AG04450 (cell line): ENCODE data around the gene PGC. TPM values are rescaled to one million over a fixed set of nuclear protein-coding genes. Genes with fewer than 3 reads are reported as not detected.

ENCODE experiments used
- CTCF ChIA-PET: fragments of 300-600, 350-600 bp; formaldehyde crosslinking; extraction: SDS; loops from one replicate; lab custom pipeline; 2022; ENCODE audit warnings: antibody characterized with exemption, inconsistent platforms; lab: Charles Lee
- POLR2A ChIA-PET: fragments of 350-600 bp; formaldehyde crosslinking; extraction: SDS; loops from one replicate; lab custom pipeline; 2021; ENCODE audit warnings: antibody characterized with exemption, inconsistent platforms; lab: Yijun Ruan, JAX
- DNase-seq: peaks from one replicate; pipeline ENCODE4 v3.0.0-alpha.2; 2011; ENCODE audit warnings: low read depth, low spot score
- H3K27ac ChIP-seq: one replicate; pipeline ENCODE4 v1.5.1; 2012; ENCODE audit warnings: low read depth, low read length, control low read depth
- H3K27me3 ChIP-seq: one replicate; pipeline ENCODE4 v1.6.0; 2012; ENCODE audit warnings: low read length; ENCODE audit not compliant: control insufficient read depth, insufficient read depth
- H3K4me3 ChIP-seq: 2 replicates; pipeline ENCODE4 v1.5.1; 2011; ENCODE audit warnings: mild to moderate bottlenecking, low read depth, low read length, control low read depth
- H3K9me3 ChIP-seq: 2 replicates; pipeline ENCODE4 v1.5.1; 2012; ENCODE audit warnings: low read length; ENCODE audit not compliant: control insufficient read depth, insufficient read depth
- CTCF ChIP-seq: IDR thresholded peaks from 2 replicates; pipeline ENCODE4 v1.5.1; 2011; ENCODE audit warnings: low read depth, low read length, control low read depth, inconsistent platforms
- polyA plus RNA-seq: library from polyadenylated mRNA; depleted of rRNA; stranded (reverse); fragments of >200 nt; gene quantifications from 2 replicates; pipeline ENCODE4 v1.2.3, GENCODE V29; 2011

Gene PGC
- polyA plus RNA-seq, 1 experiment, result not detected

DNA sequence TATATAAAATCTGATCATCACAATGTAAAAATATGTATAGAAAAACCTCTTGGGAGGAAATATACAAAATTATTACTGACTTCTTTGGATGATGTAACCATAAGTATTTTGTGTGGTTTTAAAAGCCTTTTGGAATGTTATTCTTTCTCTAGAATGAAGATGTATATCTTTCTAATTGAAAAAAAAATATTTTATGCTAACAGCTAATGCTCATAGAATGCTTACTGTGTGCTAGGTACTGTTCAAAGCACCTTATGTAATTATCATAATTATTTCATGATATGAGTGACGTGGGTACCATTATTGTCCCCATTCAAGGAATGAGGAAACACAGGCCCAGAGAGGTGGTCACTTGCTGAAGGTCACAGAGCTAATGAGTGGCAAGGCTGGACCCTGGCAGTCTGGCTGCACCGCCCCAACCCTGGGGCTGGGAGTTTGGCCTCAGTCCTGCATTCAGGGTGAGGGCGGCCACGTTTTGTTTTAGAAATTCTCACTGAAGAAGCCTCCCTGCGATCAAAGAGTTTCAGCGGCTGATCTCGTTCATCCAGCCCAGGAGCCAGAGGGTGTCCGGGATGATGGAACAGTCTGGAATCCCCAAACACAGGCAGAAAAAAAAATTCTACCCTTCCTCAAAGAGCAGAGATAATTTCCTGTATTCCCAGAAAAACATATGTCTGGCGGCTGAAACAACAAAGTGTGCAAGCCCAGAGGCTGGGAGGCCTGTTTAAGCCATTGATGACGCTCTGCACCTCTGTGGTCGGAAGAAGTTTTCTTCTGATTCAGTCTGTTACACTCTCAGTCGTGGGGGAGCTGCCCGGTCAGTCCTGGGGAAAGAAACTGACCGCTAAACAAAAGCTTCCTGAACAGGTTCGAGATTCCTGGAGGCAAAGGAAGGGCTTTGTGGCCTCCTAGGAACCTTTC is 49.1 kb downstream of the PGC start:
- H3K27ac ChIP-seq, result peak overlapping the region; percentile 99
- H3K27me3 ChIP-seq, result no peaks in the 10 kb centered on the region
- CTCF ChIA-PET, result interaction anchor here (1.0 to 4.0 kb wide), 3 partner anchors 8 to 36 kb away, joined by 5 to 31 read pairs (median 5); no protein-coding TSS in a partner anchor
- TF ChIP-seq CTCF, result no peak
- POLR2A ChIA-PET, result interaction anchor here (0.7 to 1.6 kb wide), 4 partner anchors 9 to 378 kb away, joined by 3 to 10 read pairs (median 4); no protein-coding TSS in a partner anchor
- H3K4me3 ChIP-seq, result peak overlapping the region; percentile 18
- DNase-seq, result peak; percentile 89
- no peaks in the 10 kb centered on the region for H3K9me3 ChIP-seq

GRCh38 chr6:41696788-41697187 is 50.4 kb downstream of the PGC start:
- no peak for DNase-seq
- Histone ChIP-seq H3K9me3 (no peaks in the 10 kb centered on the region), H3K27me3 (no peaks in the 10 kb centered on the region), H3K27ac (no peak overlapping the region), H3K4me3 (no peak overlapping the region)
- ChIA-PET POLR2A (no interaction called here), CTCF (interaction anchor here (4.0 to 5.8 kb wide), 2 partner anchors 9 to 12 kb away, joined by 31 to 50 read pairs; no protein-coding TSS in a partner anchor)
- no peak for TF ChIP-seq CTCF

DNA sequence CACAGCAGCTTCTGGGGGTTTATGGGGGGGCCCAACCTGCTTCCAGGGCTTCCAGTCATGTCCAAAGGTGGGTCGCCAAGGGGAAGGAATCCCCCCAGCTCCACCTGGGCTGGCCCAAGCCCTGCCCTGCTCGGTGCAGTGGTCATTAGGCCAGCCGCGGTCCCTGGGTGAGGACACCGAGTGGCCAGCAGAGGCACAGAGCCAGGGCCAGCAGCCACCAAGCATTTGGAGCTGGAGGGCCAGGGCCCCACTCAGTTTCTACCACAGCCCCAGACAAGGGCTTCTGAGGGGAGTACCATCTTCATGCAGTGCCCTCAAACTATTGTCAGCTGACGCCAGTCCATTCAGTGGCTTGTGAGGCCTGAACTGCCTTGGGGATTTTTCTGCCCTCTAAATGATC is 51.4 kb downstream of the PGC start:
- CTCF ChIA-PET, result interaction anchor here (0.5 to 5.8 kb wide), 5 partner anchors 10 to 284 kb away, joined by 3 to 50 read pairs (median 5); no protein-coding TSS in a partner anchor
- no peak overlapping the region for H3K4me3 ChIP-seq
- POLR2A ChIA-PET, result interaction anchor here (1.4 kb wide), 1 partner anchor 39 kb away, joined by 4 read pairs; no protein-coding TSS in a partner anchor

GRCh38 chr6:41694815-41695526 is 52.2 kb downstream of the PGC start:
- no peak overlapping the region for H3K27ac ChIP-seq
- ChIA-PET POLR2A (interaction anchor here (1.4 kb wide), 1 partner anchor 40 kb away, joined by 4 read pairs; no protein-coding TSS in a partner anchor), CTCF (interaction anchor here (1.3 to 5.8 kb wide), 4 partner anchors 10 to 93 kb away, joined by 3 to 50 read pairs (median 18); no protein-coding TSS in a partner anchor)
- DNase-seq, result no peak
- no peaks in the 10 kb centered on the region; the same call in 1 of the 2 replicates for H3K9me3 ChIP-seq
- H3K27me3 ChIP-seq, result no peaks in the 10 kb centered on the region
- TF ChIP-seq CTCF, result peak; percentile 38; the same call in 1 of the 2 replicates
- H3K4me3 ChIP-seq, result no peak overlapping the region

More for the DNA sequence above, 51.4 kb downstream of the PGC start:
- no peak for DNase-seq
- H3K9me3 ChIP-seq, result no peaks in the 10 kb centered on the region
- H3K27ac ChIP-seq, result no peak overlapping the region
- TF ChIP-seq CTCF, result no peak
- H3K27me3 ChIP-seq, result no peaks in the 10 kb centered on the region
